IPS DF 6.9 (cell line): ENCODE measurements around the gene GPR152.
A peak's percentile ranks its signal among the peaks of the same experiment; 100 is the strongest.
"Not testable (repeated sequence)": the region's sequence is repeated elsewhere in the genome, so short reads cannot be mapped to it uniquely, and the experiment has no call there.

ENCODE experiments used
- DNase-seq: peaks from one replicate; pipeline ENCODE4 v3.0.0-alpha.2; 2013; ENCODE audit warnings: low read depth, low spot score
- H3K27ac ChIP-seq: one replicate; pipeline ENCODE4 v1.5.1; 2013; ENCODE audit warnings: low read length, control low read depth
- H3K27me3 ChIP-seq: 2 replicates; pipeline ENCODE4 v1.6.1; 2013; ENCODE audit warnings: mild to moderate bottlenecking, low read length; ENCODE audit not compliant: control insufficient read depth, insufficient read depth
- H3K36me3 ChIP-seq: 2 replicates; pipeline ENCODE4 v1.6.1; 2013; ENCODE audit warnings: low read length; ENCODE audit not compliant: control insufficient read depth, insufficient read depth
- H3K4me1 ChIP-seq: 2 replicates; pipeline ENCODE4 v1.6.1; 2013; ENCODE audit warnings: low read length; ENCODE audit not compliant: control insufficient read depth, insufficient read depth
- H3K4me3 ChIP-seq: 2 replicates; pipeline ENCODE4 v1.5.1; 2013; ENCODE audit warnings: mild to moderate bottlenecking, low read length
- H3K9me3 ChIP-seq: 2 replicates; pipeline ENCODE4 v1.6.1; 2013; ENCODE audit warnings: low read length, inconsistent platforms; ENCODE audit not compliant: control insufficient read depth, insufficient read depth
- WGBS: extraction: QIAGEN DNeasy Blood & Tissue Kit; methylation state at CpG from one replicate; pipeline ENCODE4 v1.1.7; 2013; ENCODE audit warnings: mixed read lengths, missing lambda C conversion rate; ENCODE audit not compliant: insufficient read length, insufficient coverage; 5-methylcytosine and 5-hydroxymethylcytosine counted together

GPR152 gene

GRCh38 chr11:67406420-67406968, 46.0 kb downstream of the GPR152 start:
- H3K4me3 ChIP-seq: no peak overlapping the region
- peaks cover 6% of the 10 kb centered on the region for H3K4me1 ChIP-seq
- no peaks in the 10 kb centered on the region for H3K36me3 ChIP-seq
- H3K27ac ChIP-seq: no peak overlapping the region
- no peaks in the 10 kb centered on the region for H3K27me3 ChIP-seq
- DNase-seq: no peak
- no peaks in the 10 kb centered on the region for H3K9me3 ChIP-seq
- no CpG with 5 or more reads among the region's 18 CpGs for WGBS

- no peak overlapping the region for H3K27ac ChIP-seq
- no peak for DNase-seq
- no peak overlapping the region for H3K4me3 ChIP-seq
- no peaks in the 10 kb centered on the region; the same call in 1 of the 2 replicates for H3K36me3 ChIP-seq
- H3K4me1 ChIP-seq: peaks cover 6% of the 10 kb centered on the region
- WGBS: no CpG with 5 or more reads among the region's 9 CpGs
- no peaks in the 10 kb centered on the region for H3K27me3 ChIP-seq
- H3K9me3 ChIP-seq: no peaks in the 10 kb centered on the region
These were observed 46.7 kb downstream of the GPR152 start for GRCh38 chr11:67405688-67406339.

- no peak for DNase-seq
- Histone ChIP-seq H3K4me3 (no peak overlapping the region), H3K36me3 (no peaks in the 10 kb centered on the region; the same call in 1 of the 2 replicates), H3K4me1 (peaks cover 9% of the 10 kb centered on the region), H3K27ac (no peak overlapping the region), H3K9me3 (no peaks in the 10 kb centered on the region), H3K27me3 (no peaks in the 10 kb centered on the region)
- no CpG with 5 or more reads among the region's 6 CpGs for WGBS
These were observed 47.3 kb downstream of the GPR152 start for GRCh38 chr11:67405196-67405567.

GRCh38 chr11:67404515-67405195, 47.9 kb downstream of the GPR152 start:
- H3K27me3 ChIP-seq: no peaks in the 10 kb centered on the region
- H3K9me3 ChIP-seq: no peaks in the 10 kb centered on the region
- DNase-seq: no peak
- no peak overlapping the region for H3K4me3 ChIP-seq
- no peaks in the 10 kb centered on the region; the same call in 1 of the 2 replicates for H3K36me3 ChIP-seq
- no CpG with 5 or more reads among the region's 13 CpGs for WGBS
- no peak overlapping the region for H3K27ac ChIP-seq
- H3K4me1 ChIP-seq: peaks cover 7% of the 10 kb centered on the region

GRCh38 chr11:67403085-67403484, 49.4 kb downstream of the GPR152 start:
- not testable (repeated sequence) for H3K4me1 ChIP-seq, DNase-seq, H3K4me3 ChIP-seq, H3K27me3 ChIP-seq, H3K9me3 ChIP-seq, H3K27ac ChIP-seq
- no CpG with 5 or more reads among the region's 9 CpGs for WGBS
- peaks cover 11% of the 10 kb centered on the region; the same call in 1 of the 2 replicates for H3K36me3 ChIP-seq

GRCh38 chr11:67402192-67402839, 50.2 kb downstream of the GPR152 start:
- not testable (repeated sequence) for H3K9me3 ChIP-seq, H3K27ac ChIP-seq, H3K27me3 ChIP-seq, DNase-seq, H3K4me1 ChIP-seq
- H3K4me3 ChIP-seq: peak overlapping the region; percentile 17; the same call in 1 of the 2 replicates
- WGBS: no CpG with 5 or more reads among the region's 19 CpGs
- H3K36me3 ChIP-seq: peaks cover 19% of the 10 kb centered on the region; the same call in 1 of the 2 replicates

GRCh38 chr11:67401495-67402191, 50.9 kb downstream of the GPR152 start, which contains the start of gene PPP1CA:
TSS of gene PPP1CA (minus strand) at chr11:67401858. CDS start at chr11:67401782, 76 bp downstream.
- Histone ChIP-seq H3K36me3 (peaks cover 20% of the 10 kb centered on the region; the same call in 1 of the 2 replicates), H3K27me3 (no peaks in the 10 kb centered on the region), H3K4me1 (peaks cover 5% of the 10 kb centered on the region), H3K9me3 (no peaks in the 10 kb centered on the region), H3K4me3 (peak within 1 kb of the TSS; percentile 72; the same call in 1 of the 2 replicates), H3K27ac (no peak within 1 kb of the TSS)
- DNase-seq: no peak
- WGBS: no CpG with 5 or more reads among the region's 73 CpGs
